ENCODE measurements around the gene SUPT3H. TPM values are rescaled to one million over a fixed set of nuclear protein-coding genes. Genes with fewer than 3 reads are reported as not detected.

Gene SUPT3H
- total and polyA plus RNA-seq, 2 of the 8 experiments (the other 6 are each of a cell fraction or from before 2014, with no cell fraction given) = 18.8 to 23.0 TPM

- TF ChIP-seq KDM1A (IDR thresholded peaks at IDR 0.05; ENCODE audit: borderline replicate concordance, low read length) (no peak), BCL11A (IDR thresholded peaks at IDR 0.05; ENCODE audit: low read depth in 2 of 2, low read length in 2 of 2) (no peak), BRCA1 (IDR thresholded peaks at IDR 0.05; ENCODE audit: low read depth, low read length) (no peak)
- no peak overlapping the region for H3K14ac ChIP-seq (ENCODE audit: insufficient read length)
- no peaks in the 10 kb centered on the region; the same call in 1 of the 2 replicates for H3K79me1 ChIP-seq (ENCODE audit: low read depth, low read length)
- ChIA-PET POLR2A (ENCODE audit: partially characterized antibody) (no interaction called here), CTCF (ENCODE audit: partially characterized antibody) (no interaction called here)
- no peak overlapping the region for H3K23ac ChIP-seq (ENCODE audit: insufficient read length)
- H2BK12ac ChIP-seq (ENCODE audit: low read depth, low read length) = no peak overlapping the region
- no peaks in the 10 kb centered on the region for H3K36me3 ChIP-seq (ENCODE audit: control insufficient read depth in 2 of 4, insufficient read depth in 4 of 4, low read length in 3 of 4)
- DNase-seq (ENCODE audit: low read depth in 1 of 2, low spot score in 2 of 2) = no peak
- H3K18ac ChIP-seq (ENCODE audit: extremely low read depth, low read length) = no peak overlapping the region
- WGBS, 2 experiments (ENCODE audit: extremely low coverage in 1 of 2, insufficient coverage in 1 of 2, insufficient read length in 1 of 2, insufficient replicate concordance in 2 of 2, low coverage in 1 of 2, low lambda C conversion rate in 2 of 2, missing lambda C conversion rate in 1 of 2) = 82% methylated on average over 2 of the region's 2 CpGs; no CpG with 5 or more reads in 1 of the 2 experiments
- H2AFZ ChIP-seq (ENCODE audit: low read length) = no peak overlapping the region
- no peaks in the 10 kb centered on the region for H4K20me1 ChIP-seq (replicated peaks in 1 of 2; ENCODE audit: control insufficient read depth in 1 of 2, insufficient read depth in 2 of 2, low read length in 2 of 2)
- no peak overlapping the region for H2BK120ac ChIP-seq (replicated peaks; ENCODE audit: low read depth, low read length)
- H3K4me2 ChIP-seq (ENCODE audit: insufficient read depth in 1 of 2, low read depth in 2 of 2, low read length in 2 of 2) = no peak overlapping the region
- no peak overlapping the region for H3K4ac ChIP-seq (replicated peaks; ENCODE audit: insufficient read length, low read depth, low read length)
- no peak overlapping the region for H4K91ac ChIP-seq (replicated peaks; ENCODE audit: insufficient read length, low read length)
- H4K8ac ChIP-seq (ENCODE audit: extremely low read depth, insufficient read depth, low read length) = no peak overlapping the region
- no peak for FAIRE-seq
- H3K9me3 ChIP-seq (ENCODE audit: insufficient read depth in 2 of 2, low read depth in 1 of 2, low read length in 1 of 2) = no peaks in the 10 kb centered on the region
- H3K9ac ChIP-seq (replicated peaks in 1 of 4; ENCODE audit: extremely low read depth in 1 of 4, low read depth in 3 of 4, low read length in 3 of 4) = no peak overlapping the region
- H2BK20ac ChIP-seq (ENCODE audit: low read length) = no peak overlapping the region
- H3K27ac ChIP-seq (ENCODE audit: low read depth, low read length) = no peak overlapping the region
- H2BK5ac ChIP-seq (ENCODE audit: low read depth, low read length) = no peak overlapping the region
- no peaks in the 10 kb centered on the region for H3K79me2 ChIP-seq (ENCODE audit: control insufficient read depth in 1 of 2, insufficient read depth in 2 of 2, low read length in 2 of 2)
- no peak overlapping the region for H2AK5ac ChIP-seq (ENCODE audit: low read depth, low read length)
- H2BK15ac ChIP-seq (ENCODE audit: low read length) = no peak overlapping the region
- no peaks in the 10 kb centered on the region; a peak in 1 of 7 replicates for H3K4me1 ChIP-seq (replicated peaks in 1 of 4; ENCODE audit: control insufficient read depth in 3 of 4, insufficient read depth in 4 of 4, low read length in 3 of 4)
- H4K5ac ChIP-seq (ENCODE audit: insufficient read length, low read depth, low read length) = no peak overlapping the region
- no peak overlapping the region for H3K4me3 ChIP-seq (ENCODE audit: extremely low read depth in 1 of 4, insufficient read depth in 2 of 4, low read depth in 3 of 4, low read length in 4 of 4)
- H3K27me3 ChIP-seq (replicated peaks in 1 of 4; ENCODE audit: control insufficient read depth in 3 of 4, extremely low read depth in 1 of 4, insufficient read depth in 3 of 4, low read length in 3 of 4) = no peaks in the 10 kb centered on the region
- no peaks in the 10 kb centered on the region for H3K23me2 ChIP-seq (ENCODE audit: low read depth, low read length)
- no peak overlapping the region for H3K56ac ChIP-seq (replicated peaks; ENCODE audit: insufficient read length, low read depth, low read length)
Measured at GRCh38 chr6:45201484-45201883, 176.2 kb downstream of the SUPT3H start.
